ENCODE data around the gene HTR1A.

Gene HTR1A

GRCh38 chr5:63957617-63958016 lies 4.6 kb downstream of the HTR1A start:
- ChIA-PET POLR2A (no interaction called here), CTCF (no interaction called here)
- no peak overlapping the region for H3K4me3 ChIP-seq (ENCODE audit: low read depth, low read length)
- DNase-seq (ENCODE audit: low read depth, low spot score), result no peak
- no peak for TF ChIP-seq CTCF (IDR thresholded peaks at IDR 0.05; ENCODE audit: insufficient read depth, low read length, missing control alignments)

- POLR2A ChIA-PET, result no interaction called here
- CTCF ChIA-PET, result no interaction called here
Observed at GRCh38 chr5:63953217-63953616, 9.0 kb downstream of the HTR1A start.

GRCh38 chr5:63935103-63935502 lies 27.1 kb downstream of the HTR1A start:
- DNase-seq (ENCODE audit: low read depth, low spot score), result no peak
- TF ChIP-seq CTCF (IDR thresholded peaks at IDR 0.05; ENCODE audit: insufficient read depth, low read length, missing control alignments), result no peak
- ChIA-PET CTCF (no interaction called here), POLR2A (no interaction called here)
- H3K4me3 ChIP-seq (ENCODE audit: low read depth, low read length), result no peak overlapping the region

More at GRCh38 chr5:63953217-63953616, 9.0 kb downstream of the HTR1A start:
- no peak overlapping the region for H3K4me3 ChIP-seq (ENCODE audit: low read depth, low read length)
- TF ChIP-seq CTCF (IDR thresholded peaks at IDR 0.05; ENCODE audit: insufficient read depth, low read length, missing control alignments), result no peak
- DNase-seq (ENCODE audit: low read depth, low spot score), result no peak

- no peak overlapping the region for H3K4me3 ChIP-seq (ENCODE audit: low read depth, low read length)
- ChIA-PET POLR2A (no interaction called here), CTCF (no interaction called here)
- no peak for DNase-seq (ENCODE audit: low read depth, low spot score)
- no peak for TF ChIP-seq CTCF (IDR thresholded peaks at IDR 0.05; ENCODE audit: insufficient read depth, low read length, missing control alignments)
Observed at GRCh38 chr5:63931836-63932235, 30.4 kb downstream of the HTR1A start.

- ChIA-PET CTCF (no interaction called here), POLR2A (no interaction called here)
- H3K4me3 ChIP-seq (ENCODE audit: low read depth, low read length), result no peak overlapping the region
- TF ChIP-seq CTCF (IDR thresholded peaks at IDR 0.05; ENCODE audit: insufficient read depth, low read length, missing control alignments), result no peak
- DNase-seq (ENCODE audit: low read depth, low spot score), result no peak
Observed at GRCh38 chr5:63928451-63928850, 33.8 kb downstream of the HTR1A start.

- no peak for TF ChIP-seq CTCF (IDR thresholded peaks at IDR 0.05; ENCODE audit: insufficient read depth, low read length, missing control alignments)
- no peak overlapping the region for H3K4me3 ChIP-seq (ENCODE audit: low read depth, low read length)
- CTCF ChIA-PET, result no interaction called here
- POLR2A ChIA-PET, result no interaction called here
- no peak for DNase-seq (ENCODE audit: low read depth, low spot score)
Observed at GRCh38 chr5:63923914-63924313, 38.3 kb downstream of the HTR1A start.
